K562 (cell line): ENCODE results near the gene MCFD2. TPM values are rescaled to one million over a fixed set of nuclear protein-coding genes. Genes with fewer than 3 reads are reported as not detected.

Experiments
- ARID1B ChIP-seq: fragments of 450-650 bp; IDR thresholded peaks from 2 replicates; pipeline ENCODE4 v1.6.1; 2016; ENCODE audit warnings: antibody characterized with exemption, mild to moderate bottlenecking, inconsistent platforms
- DPF2 ChIP-seq: fragments of 450-650 bp; IDR thresholded peaks from 2 replicates; pipeline ENCODE4 v1.6.1; 2016
- HINFP ChIP-seq: fragments of 450-650 bp; conservative IDR thresholded peaks from 2 replicates; pipeline ENCODE4 v1.6.1; 2016; ENCODE audit warnings: missing genetic modification characterization, low read depth, mild to moderate bottlenecking, control low read depth, missing compliant biosample characterization
- KDM1A ChIP-seq, 2 experiments: fragments of 450-650 bp; IDR thresholded peaks; 2 replicates each; pipeline ENCODE4 v1.6.1; 2016; ENCODE audit warnings: mild to moderate bottlenecking in 2 of 2
- L3MBTL2 ChIP-seq: fragments of 450-650 bp; IDR thresholded peaks from 2 replicates; pipeline ENCODE4 v1.6.1; 2016; ENCODE audit warnings: mild to moderate bottlenecking, moderate library complexity
- MAFF ChIP-seq: IDR thresholded peaks from 2 replicates; pipeline ENCODE4 v1.6.1; 2012; ENCODE audit warnings: low read length, improper control_type of control experiment
- MGA ChIP-seq: fragments of 450-650 bp; IDR thresholded peaks from 2 replicates; pipeline ENCODE4 v1.6.1; 2016; ENCODE audit warnings: mild to moderate bottlenecking, moderate library complexity
- NR2C1 ChIP-seq, 2 experiments: fragments of 450-650 bp; IDR thresholded peaks; 2 replicates each; pipeline ENCODE4 v1.6.1; 2017; ENCODE audit warnings: mild to moderate bottlenecking in 2 of 2, antibody characterized with exemption in 1 of 2, inconsistent platforms in 1 of 2, missing compliant biosample characterization in 1 of 2, missing genetic modification characterization in 1 of 2
- PTRF ChIP-seq: fragments of 450-650 bp; IDR thresholded peaks from 2 replicates; pipeline ENCODE4 v1.6.1; 2016; ENCODE audit warnings: mild to moderate bottlenecking, missing genetic modification characterization, missing compliant biosample characterization
- SPI1 ChIP-seq: IDR thresholded peaks from 2 replicates; pipeline ENCODE4 v1.6.1; 2011; ENCODE audit warnings: low read depth, low read length, control low read depth, borderline replicate concordance
- polyA plus RNA-seq, 8 experiments: library from polyadenylated mRNA; depleted of rRNA in 4 of 8; stranded (reverse) in 5 of 8; unstranded in 3 of 8; fragments of >200 nt; fragmentation: Nextera tagmentation in 2 of 8; fragmentation: Illumina TruSeq in 1 of 8; extraction: Ambion mirVana in 2 of 8; extraction: Trizol in 1 of 8; gene quantifications; 2 replicates each; pipeline versions ENCODE4 v1.2.1 to v1.2.3, GENCODE V29; 2011 to 2014; ENCODE audit warnings: inconsistent platforms in 1 of 8, missing spikeins in 1 of 8
- total RNA-seq, 7 experiments: library from RNA; depleted of rRNA in 6 of 7; stranded (reverse); fragments of >200 nt in 6 of 7; fragmentation: Illumina TruSeq in 2 of 7; extraction: Trizol in 2 of 7; gene quantifications; 2 replicates each; pipeline versions ENCODE4 v1.2.1 to v1.2.3, GENCODE V29; 2011 to 2021; ENCODE audit warnings: low replicate concordance in 1 of 7
- TF ChIP-seq, protein P1 (sequence below): fragments of 450-650 bp; IDR thresholded peaks from 2 replicates; pipeline ENCODE4 v1.6.1; 2017; ENCODE audit warnings: antibody characterized with exemption, mild to moderate bottlenecking

Gene MCFD2
- total and polyA plus RNA-seq, 9 of the 15 experiments (the other 6 are each of a cell fraction or from before 2014, with no cell fraction given): 78.6 to 237 (median 123) TPM

DNA sequence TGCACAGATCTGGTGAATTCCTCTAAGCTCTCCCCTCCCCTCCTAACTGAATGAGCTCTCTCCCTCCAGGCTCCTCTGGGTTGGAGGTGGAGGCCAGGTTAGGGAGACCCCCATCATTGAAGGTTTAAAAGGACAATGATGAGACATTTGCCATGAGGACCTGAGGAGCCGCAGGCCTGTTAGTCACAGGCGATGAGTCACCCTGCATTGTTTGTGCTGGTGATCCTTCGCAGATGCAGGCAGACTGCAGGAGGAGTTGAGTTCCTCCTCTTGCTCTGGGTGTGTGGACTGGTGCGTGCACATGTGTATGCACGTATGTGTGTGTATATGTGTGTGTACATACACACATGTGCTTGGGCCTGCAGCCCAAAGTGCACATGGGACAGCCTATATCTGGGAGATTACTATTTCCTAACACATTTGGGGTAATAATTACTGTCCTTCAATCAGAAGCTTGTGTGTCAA, 42.0 kb downstream of the MCFD2 start (continued):
- TF ChIP-seq HINFP (tag): no peak
- TF ChIP-seq SPI1: peak; percentile 19; the same call in 1 of the 2 replicates
- peak; percentile 84 for TF ChIP-seq L3MBTL2
- TF ChIP-seq MAFF: peak; percentile 23; the same call in 1 of the 2 replicates
- peak; percentile 82 for TF ChIP-seq ARID1B
- TF ChIP-seq MGA: peak; percentile 77
- TF ChIP-seq KDM1A (IDR thresholded peaks at IDR 0.05): peak in 1 of 2 experiments; percentile 94; a peak in 2 of 4 replicates
- TF ChIP-seq NR2C1 (IDR thresholded peaks at IDR 0.05): no peak
- no peak for TF ChIP-seq NR2C1 (tag; IDR thresholded peaks at IDR 0.05)
- no peak for TF ChIP-seq PTRF (tag)
- TF ChIP-seq, protein P1, sequence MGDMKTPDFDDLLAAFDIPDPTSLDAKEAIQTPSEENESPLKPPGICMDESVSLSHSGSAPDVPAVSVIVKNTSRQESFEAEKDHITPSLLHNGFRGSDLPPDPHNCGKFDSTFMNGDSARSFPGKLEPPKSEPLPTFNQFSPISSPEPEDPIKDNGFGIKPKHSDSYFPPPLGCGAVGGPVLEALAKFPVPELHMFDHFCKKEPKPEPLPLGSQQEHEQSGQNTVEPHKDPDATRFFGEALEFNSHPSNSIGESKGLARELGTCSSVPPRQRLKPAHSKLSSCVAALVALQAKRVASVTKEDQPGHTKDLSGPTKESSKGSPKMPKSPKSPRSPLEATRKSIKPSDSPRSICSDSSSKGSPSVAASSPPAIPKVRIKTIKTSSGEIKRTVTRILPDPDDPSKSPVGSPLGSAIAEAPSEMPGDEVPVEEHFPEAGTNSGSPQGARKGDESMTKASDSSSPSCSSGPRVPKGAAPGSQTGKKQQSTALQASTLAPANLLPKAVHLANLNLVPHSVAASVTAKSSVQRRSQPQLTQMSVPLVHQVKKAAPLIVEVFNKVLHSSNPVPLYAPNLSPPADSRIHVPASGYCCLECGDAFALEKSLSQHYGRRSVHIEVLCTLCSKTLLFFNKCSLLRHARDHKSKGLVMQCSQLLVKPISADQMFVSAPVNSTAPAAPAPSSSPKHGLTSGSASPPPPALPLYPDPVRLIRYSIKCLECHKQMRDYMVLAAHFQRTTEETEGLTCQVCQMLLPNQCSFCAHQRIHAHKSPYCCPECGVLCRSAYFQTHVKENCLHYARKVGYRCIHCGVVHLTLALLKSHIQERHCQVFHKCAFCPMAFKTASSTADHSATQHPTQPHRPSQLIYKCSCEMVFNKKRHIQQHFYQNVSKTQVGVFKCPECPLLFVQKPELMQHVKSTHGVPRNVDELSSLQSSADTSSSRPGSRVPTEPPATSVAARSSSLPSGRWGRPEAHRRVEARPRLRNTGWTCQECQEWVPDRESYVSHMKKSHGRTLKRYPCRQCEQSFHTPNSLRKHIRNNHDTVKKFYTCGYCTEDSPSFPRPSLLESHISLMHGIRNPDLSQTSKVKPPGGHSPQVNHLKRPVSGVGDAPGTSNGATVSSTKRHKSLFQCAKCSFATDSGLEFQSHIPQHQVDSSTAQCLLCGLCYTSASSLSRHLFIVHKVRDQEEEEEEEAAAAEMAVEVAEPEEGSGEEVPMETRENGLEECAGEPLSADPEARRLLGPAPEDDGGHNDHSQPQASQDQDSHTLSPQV: peak; percentile 74
- TF ChIP-seq DPF2: peak; percentile 92
